Ammon's horn (tissue), 1 donor: ENCODE results near the gene ANGPTL2.

ENCODE experiments used
- DNase-seq: peaks from one replicate; pipeline ENCODE4 v3.0.0-alpha.2; 2016; ENCODE audit warnings: low spot score

Gene ANGPTL2

GRCh38 chr9:127118597-127119319 is 3.7 kb downstream of the ANGPTL2 start:
- no peak for DNase-seq

DNA sequence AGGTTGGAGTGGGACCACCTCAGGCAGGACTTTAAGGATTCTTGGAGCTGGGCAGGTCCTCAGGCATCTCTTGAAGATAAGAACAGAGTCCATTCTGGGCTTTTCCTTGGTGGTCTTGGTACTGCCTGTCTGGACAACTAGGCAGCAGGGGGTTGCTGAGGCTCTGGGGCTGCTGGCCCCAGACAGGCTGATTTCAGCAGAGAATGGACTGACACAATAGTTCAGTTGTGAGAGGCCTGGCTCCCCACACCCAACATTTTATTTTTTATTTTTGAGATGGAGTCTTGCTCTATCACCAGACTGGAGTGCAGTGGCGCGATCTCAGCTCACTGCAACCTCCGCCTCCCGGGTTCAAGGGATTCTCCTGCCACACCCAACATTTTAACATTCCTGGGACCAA is 4.6 kb downstream of the ANGPTL2 start:
- DNase-seq: no peak

DNA sequence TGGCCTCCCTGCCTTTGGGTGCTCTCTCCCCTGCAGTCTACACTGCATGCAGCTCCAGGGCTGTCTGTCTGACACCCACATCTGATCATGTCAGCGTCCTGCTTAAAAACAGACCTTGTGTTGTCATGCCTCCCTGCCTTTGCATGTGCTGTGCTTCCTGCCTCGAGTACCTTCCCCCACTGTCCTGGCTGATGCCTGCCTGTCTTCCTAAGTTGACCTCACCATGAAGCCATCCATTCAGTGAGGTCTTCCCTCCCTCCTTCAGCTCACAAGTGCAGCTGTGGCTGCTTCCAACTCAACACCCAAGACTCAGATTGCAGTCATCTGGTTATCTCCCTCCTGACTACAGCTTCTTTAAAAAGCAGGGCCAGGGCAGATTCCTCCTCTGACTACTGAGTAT is 5.5 kb downstream of the ANGPTL2 start:
- DNase-seq: no peak

DNA sequence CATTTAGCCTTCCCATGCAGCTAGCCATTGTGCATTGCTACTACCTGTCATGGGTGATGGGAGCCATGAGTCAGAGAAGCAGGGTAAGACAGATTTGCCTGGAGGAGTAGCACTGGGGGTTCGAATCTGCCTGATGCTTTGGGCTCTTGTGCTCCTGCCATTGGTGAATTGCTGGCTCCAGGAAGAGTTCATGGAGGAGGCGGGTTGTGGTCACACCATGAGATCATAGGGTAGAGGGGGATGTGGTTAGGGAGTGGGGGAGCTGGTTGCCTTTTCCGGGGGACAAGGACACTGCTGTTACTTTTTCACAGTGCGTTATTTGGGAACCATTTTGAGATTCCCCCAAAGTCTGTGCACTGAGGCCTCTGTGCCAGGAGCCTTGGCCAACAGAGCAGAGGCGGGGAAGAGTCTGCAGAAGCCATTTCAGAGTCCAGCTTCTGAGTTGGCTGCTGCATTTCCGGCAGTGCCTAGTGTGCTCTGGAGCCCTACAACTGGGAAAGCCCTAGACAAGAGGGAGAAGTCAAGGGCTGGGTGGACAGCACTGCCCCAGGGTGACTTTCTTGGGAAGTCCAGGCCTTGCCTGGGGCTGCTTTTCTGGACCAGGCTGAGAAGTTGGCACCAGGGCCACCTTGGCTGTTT is 6.2 kb downstream of the ANGPTL2 start:
- DNase-seq: no peak

DNA sequence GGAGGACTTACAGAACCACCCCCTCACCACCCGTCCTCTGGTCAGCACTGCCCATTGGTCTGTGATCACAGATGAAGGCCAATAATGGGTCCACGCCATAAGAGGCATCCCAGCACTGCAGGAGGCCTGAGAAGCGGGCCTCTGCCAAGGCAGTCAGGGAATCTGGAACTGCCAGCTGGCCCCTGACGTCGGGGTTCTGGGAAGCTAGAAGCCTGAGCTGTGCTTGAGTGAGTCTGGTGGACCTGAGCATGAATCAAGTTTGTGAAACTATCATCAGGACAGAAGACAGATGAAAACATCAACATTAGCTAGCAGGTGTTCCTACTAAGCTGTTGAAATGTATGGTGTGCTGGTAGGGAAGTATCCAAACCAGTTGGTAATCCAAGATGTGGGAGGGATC is 7.8 kb downstream of the ANGPTL2 start:
- DNase-seq: no peak

DNA sequence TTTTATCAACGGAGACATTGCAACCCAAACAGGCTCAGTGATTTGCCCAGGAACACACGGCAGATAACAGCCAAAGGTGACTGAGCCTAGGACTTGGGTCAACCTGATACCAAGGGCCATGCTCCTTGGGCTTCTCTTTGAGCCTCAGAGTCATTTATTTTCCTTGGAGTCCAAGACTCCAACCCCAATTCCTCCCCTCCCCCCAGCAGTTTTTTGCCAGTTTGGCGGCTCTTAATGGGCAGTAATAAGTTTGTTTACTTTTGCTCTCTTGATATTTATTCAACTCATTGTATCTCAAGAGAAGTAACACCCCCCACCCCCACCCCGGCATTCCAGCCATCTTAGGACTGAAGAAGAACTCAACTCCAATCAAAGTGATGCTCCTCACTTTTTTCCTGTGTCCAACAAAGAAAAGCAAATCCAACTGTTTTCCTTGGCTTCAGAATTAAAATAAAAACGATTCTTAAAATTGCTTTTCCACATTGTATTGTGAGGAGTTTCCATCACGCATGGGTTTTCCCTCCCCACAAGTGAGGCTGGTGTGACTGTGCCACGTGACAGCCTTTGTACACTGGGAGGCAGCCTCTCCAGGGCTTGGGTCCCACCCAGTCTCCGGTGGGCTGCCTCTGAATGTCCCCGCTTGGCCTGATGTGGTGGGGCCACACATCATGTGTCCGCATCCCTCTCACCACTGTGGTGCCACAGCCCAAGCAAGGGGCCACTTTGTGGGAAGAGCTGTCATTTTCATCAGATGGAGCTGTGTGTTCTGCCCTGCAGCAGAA is 9.1 kb downstream of the ANGPTL2 start:
- DNase-seq: no peak

DNA sequence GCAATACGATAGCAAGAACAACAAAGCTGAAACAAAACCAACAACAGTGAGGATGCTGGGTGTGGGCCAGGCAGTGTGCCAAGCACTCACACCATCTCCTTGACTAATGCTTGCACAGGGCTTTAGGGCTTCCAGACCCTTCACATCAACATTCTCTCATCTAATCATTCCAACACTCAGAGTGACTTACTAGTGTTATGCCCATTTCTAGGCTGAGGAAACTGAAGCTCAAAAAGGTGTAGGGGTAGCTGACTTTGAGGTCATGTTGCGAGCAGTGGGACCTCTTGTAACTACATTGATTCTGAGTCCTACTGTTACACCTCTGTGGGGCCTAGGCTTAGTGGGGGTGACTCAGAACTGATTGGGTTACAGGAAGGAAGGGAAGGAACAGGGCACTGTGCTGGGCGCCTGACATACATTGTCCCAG is 9.7 kb downstream of the ANGPTL2 start:
- DNase-seq: no peak

GRCh38 chr9:127112056-127112455 is 10.4 kb downstream of the ANGPTL2 start:
- no peak for DNase-seq

GRCh38 chr9:127109212-127109711 is 13.2 kb downstream of the ANGPTL2 start:
- no peak for DNase-seq

DNA sequence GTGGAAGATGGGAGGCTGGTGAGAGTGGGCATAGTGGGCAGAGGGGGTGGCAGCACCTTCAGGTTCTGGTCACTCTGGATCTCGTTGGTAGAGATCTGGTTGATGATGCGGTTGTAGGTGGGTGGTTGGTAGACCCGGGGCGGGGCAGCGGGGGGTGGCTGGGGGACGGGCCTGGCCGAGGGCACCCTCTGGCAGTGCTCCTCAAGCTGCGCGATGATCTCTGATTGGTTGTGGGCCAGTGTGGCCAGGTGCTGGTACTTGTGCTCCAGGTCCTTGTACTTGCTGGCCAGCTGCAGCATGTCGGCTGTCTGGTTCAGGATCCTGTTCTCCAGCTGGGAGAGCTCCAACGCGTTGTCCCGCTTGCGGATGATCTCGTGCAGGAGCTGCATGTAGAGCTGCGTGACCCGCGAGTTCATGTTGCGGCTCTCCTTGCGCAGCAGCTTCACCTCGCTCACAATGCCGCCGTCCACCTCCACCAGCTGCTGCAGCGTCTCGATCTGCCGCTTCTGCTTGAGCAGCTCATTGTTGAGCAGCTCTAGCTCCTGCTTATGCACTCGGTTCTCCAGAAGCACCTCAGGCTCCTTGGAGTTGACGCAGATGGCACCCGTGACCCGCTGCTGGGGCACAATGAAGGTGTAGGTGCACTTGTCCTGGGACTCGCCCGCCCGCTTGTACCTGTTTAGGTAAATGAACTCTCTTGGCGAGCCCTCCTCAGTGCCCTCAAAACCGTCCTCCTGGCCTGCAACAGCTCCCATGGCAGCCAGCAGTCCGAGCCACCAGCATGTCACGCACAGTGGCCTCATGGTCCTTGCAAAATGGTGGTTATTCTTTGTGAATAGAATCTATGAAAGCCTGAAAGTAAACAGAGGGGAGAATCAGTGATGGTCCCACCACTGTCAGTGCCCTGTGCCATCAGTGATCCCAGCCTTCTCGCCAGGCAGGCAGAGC is 14.2 kb downstream of the ANGPTL2 start:
- no peak for DNase-seq

GRCh38 chr9:127107171-127107928 is 15.1 kb downstream of the ANGPTL2 start:
- no peak for DNase-seq

DNA sequence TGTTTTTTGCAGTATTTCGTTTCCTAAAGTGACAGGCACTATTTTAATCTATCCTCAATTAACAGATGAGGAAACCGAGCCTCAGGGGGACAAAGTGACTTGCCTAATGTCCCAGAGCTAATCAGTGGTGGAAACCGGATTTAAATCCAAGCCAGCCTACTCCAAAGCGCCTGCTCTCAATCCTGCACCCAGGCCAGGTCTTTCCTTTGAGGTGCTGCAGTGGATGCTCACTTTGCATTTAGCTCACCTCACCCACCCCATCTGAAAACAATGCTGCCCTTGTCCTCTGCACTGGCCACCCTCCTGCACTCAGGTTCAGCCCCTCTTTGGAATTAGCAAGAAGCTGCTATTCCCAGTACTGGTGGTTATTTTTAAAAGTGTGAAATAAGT is 16.0 kb downstream of the ANGPTL2 start:
- DNase-seq: no peak

DNA sequence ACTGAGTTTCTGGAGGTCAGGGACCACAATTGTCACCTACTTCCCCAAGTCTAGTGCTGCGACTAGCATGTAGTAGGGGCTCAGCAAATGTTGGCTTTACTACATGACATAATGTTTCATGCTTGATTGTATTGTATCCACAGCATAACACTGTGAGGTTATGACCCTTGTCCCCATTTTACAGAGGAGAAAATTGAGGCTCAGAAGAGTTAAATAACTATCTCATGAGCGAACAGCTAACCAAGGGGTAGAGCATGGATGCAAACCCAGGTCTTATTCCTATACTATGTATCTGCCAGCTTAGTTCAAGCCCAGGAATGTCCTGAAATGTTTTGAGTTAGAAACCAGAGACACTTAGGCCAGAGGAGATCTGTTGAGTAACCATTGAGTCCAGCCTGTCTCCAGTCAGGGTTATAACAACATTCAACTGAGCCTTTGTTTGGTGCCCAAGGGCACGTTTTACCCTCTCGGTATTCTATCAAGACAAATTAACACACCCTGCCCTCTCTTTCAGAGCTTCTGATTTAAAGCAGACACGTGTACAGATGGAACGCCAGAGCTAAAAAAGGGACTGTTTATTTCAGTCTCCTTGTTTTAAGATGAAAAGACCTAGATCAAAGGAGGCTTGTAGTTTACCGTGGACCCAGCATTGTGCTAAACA is 16.5 kb downstream of the ANGPTL2 start:
- DNase-seq: no peak

- no peak for DNase-seq
Measured at GRCh38 chr9:127104581-127105311, 17.7 kb downstream of the ANGPTL2 start.

DNA sequence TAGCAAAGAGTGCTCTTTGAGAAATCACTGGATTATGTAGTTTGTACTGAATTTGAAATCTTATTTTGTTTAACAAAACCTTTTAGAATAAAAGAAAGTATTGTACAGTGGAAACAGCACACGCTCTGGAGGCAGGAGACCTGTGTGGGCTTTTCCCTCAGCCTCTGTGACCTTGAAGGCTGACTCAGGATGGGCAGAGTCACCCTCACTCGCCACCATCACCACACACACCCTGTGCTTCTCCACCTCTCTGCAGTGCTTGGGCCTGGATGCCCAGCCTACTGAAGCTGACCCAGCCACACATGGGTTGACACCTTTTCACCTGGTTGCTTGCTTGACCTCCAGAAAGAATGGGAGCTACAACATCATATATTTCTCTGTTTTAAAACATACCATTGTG is 19.6 kb downstream of the ANGPTL2 start:
- DNase-seq: no peak

DNA sequence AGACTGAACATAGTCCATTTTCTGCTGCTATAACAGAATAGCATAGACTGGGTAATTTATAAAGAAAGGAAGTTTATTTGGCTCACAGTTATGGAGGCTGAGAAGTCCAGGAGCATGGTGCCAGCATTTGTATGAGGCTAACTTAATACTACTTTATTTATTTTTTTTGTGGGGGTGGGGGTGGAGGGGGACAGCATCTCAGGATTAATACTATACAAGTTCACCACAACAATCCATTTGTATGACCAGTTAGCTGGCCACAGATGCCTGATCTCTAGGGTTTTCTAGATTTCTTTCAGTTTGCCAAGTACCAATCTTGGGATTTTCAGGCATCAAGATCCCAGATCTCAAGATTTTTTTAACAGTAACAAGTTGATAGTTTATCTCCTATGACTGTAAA is 20.3 kb downstream of the ANGPTL2 start:
- DNase-seq: no peak

- no peak for DNase-seq
Measured at GRCh38 chr9:127099664-127100063, 22.8 kb downstream of the ANGPTL2 start.

DNA sequence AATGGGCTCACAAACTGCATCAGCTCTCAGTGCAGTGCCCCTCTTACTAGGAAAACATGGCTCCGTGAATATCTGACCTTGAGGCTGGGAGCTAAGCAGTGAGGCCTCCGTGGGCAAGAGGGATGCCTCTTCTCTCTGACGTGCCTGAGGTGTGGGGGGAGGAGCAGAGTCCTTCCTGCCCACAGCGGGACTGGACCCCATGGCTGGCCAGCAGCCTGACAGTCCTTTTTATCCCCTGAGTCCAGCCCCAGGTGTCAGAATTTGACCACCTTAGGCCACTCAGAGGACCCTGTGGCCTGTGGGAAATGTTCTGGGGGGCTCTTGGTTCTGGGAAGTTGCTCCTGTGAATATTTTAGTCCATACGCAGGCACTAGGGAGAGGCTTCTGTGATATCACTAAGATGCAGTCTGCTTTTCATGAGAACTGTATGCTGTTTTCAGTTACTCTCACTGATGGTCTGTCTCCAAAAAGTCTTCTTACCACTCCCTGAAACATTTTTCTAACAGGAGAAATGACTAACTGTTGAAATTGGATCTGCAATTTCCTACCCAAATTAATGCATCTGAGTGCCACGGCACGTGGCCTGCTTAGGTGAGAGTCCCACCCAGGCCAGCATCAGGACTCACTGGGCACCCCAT is 23.4 kb downstream of the ANGPTL2 start:
- no peak for DNase-seq

- DNase-seq: no peak
Measured at GRCh38 chr9:127097683-127098082, 24.8 kb downstream of the ANGPTL2 start.
